Smooth muscle cell (in vitro differentiated cells): ENCODE results near the gene CAPN9. TPM values are rescaled to one million over a fixed set of nuclear protein-coding genes. Genes with fewer than 3 reads are reported as not detected.

Experiments used
- DNase-seq: peaks from one replicate; lab custom pipeline; 2025; ENCODE audit not compliant: unreplicated experiment; lab: John Stamatoyannopoulos, UW
- H2AFZ ChIP-seq: fragments of 200-600 bp; sonication (generic); 2 replicates; pipeline ENCODE4 v1.6.0; 2016; ENCODE audit warnings: antibody characterized with exemption, low read depth, mild to moderate bottlenecking
- H3F3A ChIP-seq: fragments of 200-600 bp; sonication (generic); 2 replicates; pipeline ENCODE4 v1.6.0; 2017; ENCODE audit warnings: antibody characterized with exemption, low read depth
- H3K27ac ChIP-seq: fragments of 200-600 bp; sonication (generic); 2 replicates; pipeline ENCODE4 v1.5.1; 2016; ENCODE audit warnings: low read depth, mild to moderate bottlenecking
- H3K27me3 ChIP-seq: fragments of 200-600 bp; sonication (generic); 2 replicates; pipeline ENCODE4 v1.6.1; 2016; ENCODE audit warnings: low read depth, mild to moderate bottlenecking
- H3K36me3 ChIP-seq: fragments of 200-600 bp; sonication (generic); 2 replicates; pipeline ENCODE4 v1.5.1; 2016; ENCODE audit warnings: low read depth
- H3K4me1 ChIP-seq: fragments of 200-600 bp; sonication (generic); 2 replicates; pipeline ENCODE4 v1.5.1; 2016; ENCODE audit warnings: low read depth
- H3K4me2 ChIP-seq: fragments of 200-600 bp; sonication (generic); 2 replicates; pipeline ENCODE4 v1.6.0; 2016; ENCODE audit warnings: mild to moderate bottlenecking
- H3K4me3 ChIP-seq: fragments of 200-600 bp; sonication (generic); 2 replicates; pipeline ENCODE4 v1.5.1; 2016; ENCODE audit warnings: mild to moderate bottlenecking
- H3K79me2 ChIP-seq: fragments of 200-600 bp; sonication (generic); 2 replicates; pipeline ENCODE4 v1.6.0; 2016; ENCODE audit warnings: low read depth, mild to moderate bottlenecking
- H3K9ac ChIP-seq: fragments of 200-600 bp; sonication (generic); 2 replicates; pipeline ENCODE4 v1.6.0; 2016; ENCODE audit warnings: low read depth
- H3K9me3 ChIP-seq: fragments of 200-600 bp; sonication (generic); replicated peaks from 2 replicates; pipeline ENCODE4 v1.5.1; 2016; ENCODE audit warnings: low read depth
- H4K20me1 ChIP-seq: fragments of 200-600 bp; sonication (generic); 2 replicates; pipeline ENCODE4 v1.6.0; 2016; ENCODE audit warnings: low read depth
- WGBS: methylation state at CpG from one replicate; pipeline ENCODE4 v1.1.7; 2016; ENCODE audit warnings: low lambda C conversion rate; 5-methylcytosine and 5-hydroxymethylcytosine counted together
- polyA plus RNA-seq: library from polyadenylated mRNA; unstranded; fragments of >200 nt; fragmentation: Nextera tagmentation; extraction: Ambion mirVana; gene quantifications from 2 replicates; pipeline ENCODE4 v1.2.1, GENCODE V29; 2016
- total RNA-seq: library from RNA; depleted of rRNA; stranded (reverse); fragments of >200 nt; gene quantifications from 2 replicates; pipeline ENCODE4 v1.2.3, GENCODE V29; 2014
- TF ChIP-seq, protein P1 (sequence below): fragments of 200-600 bp; sonication (generic); IDR thresholded peaks from 2 replicates; pipeline ENCODE4 v1.5.1; 2017; ENCODE audit warnings: borderline replicate concordance, mild to moderate bottlenecking, antibody characterized with exemption; ENCODE audit not compliant: insufficient read depth, poor library complexity, severe bottlenecking

The CAPN9 gene
- total and polyA plus RNA-seq, 2 experiments from 2014 or later, result not detected

DNA sequence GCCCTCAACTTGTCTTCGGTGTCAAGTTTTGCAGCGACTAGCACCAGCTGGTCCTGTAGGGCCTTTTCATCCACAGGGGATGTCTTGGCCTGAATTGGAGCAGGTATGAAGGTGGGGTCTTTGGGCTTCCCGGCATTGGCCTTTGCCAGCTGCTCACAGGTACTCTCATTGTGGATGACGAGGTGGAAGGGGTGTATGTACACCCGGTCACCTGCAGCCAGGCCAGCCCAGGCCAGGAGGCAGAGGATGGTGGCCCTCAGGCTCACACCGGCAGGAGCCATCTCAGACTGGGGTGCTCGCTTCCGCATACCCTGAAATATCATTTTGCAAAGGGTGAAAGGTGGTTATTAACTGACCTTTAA, 36.7 kb upstream of the CAPN9 start:
- Histone ChIP-seq H4K20me1 (no peaks in the 10 kb centered on the region), H3K9ac (no peak overlapping the region), H3K79me2 (no peaks in the 10 kb centered on the region), H3K4me3 (no peak overlapping the region), H3K27me3 (no peaks in the 10 kb centered on the region), H3K36me3 (no peaks in the 10 kb centered on the region), H3K4me2 (no peak overlapping the region), H3K27ac (no peak overlapping the region), H3K4me1 (no peaks in the 10 kb centered on the region), H2AFZ (no peak overlapping the region), H3F3A (no peaks in the 10 kb centered on the region), H3K9me3 (no peaks in the 10 kb centered on the region)
- TF ChIP-seq, protein P1, sequence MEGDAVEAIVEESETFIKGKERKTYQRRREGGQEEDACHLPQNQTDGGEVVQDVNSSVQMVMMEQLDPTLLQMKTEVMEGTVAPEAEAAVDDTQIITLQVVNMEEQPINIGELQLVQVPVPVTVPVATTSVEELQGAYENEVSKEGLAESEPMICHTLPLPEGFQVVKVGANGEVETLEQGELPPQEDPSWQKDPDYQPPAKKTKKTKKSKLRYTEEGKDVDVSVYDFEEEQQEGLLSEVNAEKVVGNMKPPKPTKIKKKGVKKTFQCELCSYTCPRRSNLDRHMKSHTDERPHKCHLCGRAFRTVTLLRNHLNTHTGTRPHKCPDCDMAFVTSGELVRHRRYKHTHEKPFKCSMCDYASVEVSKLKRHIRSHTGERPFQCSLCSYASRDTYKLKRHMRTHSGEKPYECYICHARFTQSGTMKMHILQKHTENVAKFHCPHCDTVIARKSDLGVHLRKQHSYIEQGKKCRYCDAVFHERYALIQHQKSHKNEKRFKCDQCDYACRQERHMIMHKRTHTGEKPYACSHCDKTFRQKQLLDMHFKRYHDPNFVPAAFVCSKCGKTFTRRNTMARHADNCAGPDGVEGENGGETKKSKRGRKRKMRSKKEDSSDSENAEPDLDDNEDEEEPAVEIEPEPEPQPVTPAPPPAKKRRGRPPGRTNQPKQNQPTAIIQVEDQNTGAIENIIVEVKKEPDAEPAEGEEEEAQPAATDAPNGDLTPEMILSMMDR, result no peak
- DNase-seq, result no peak
- 96% methylated on average over 8 of the region's 8 CpGs for WGBS

DNA sequence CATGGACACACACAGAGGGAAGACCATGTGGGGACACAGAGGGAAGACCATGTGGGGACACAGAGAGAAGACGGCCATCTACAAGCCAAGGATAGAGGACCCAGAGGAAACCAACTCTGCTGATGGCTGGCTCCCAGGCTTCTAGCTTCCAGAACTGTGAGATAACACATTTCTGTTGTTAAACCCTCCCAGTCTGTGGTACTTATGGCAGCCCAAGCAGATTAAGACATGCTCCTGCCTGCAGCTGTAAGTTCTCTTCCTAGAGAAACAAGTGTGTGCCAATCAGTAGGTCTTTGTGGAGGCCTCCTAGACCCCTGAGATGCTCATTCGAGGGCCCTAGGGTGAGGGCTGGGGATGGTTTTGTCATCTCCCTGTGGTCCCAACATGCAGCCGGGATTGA, 35.9 kb upstream of the CAPN9 start:
- no peak for DNase-seq
- whole genome bisulfite sequencing, result 96% methylated on average over 3 of the region's 3 CpGs
- TF ChIP-seq, protein P1, result no peak

DNA sequence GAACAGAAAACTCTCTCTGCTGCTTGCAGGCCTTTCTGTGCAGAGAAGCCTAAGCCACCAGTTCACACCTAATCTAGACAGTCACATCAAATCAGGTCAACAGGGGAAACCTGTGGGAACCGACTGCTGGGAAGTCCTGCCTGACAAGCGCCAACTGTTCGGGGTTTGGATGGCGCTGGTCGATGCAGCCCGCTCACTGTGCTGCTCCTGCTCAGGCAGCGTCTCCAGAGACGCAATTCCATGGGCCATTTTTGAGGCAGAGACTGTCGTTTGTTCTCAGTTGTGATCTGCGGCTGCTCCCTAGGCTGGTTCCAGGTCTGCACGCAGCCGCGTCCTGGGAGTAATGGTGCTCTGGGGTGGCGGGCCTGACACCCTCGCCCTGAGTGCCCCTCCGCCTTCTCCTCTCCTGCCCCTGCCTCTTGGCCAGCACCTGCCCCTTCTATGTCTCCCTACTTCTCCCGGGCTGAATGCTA, 34.7 kb upstream of the CAPN9 start:
- no peaks in the 10 kb centered on the region for H3F3A ChIP-seq
- TF ChIP-seq, protein P1, result no peak

More for the DNA sequence above, 35.9 kb upstream of the CAPN9 start:
- Histone ChIP-seq H3K27ac (no peak overlapping the region), H3K36me3 (no peaks in the 10 kb centered on the region), H3K4me1 (no peaks in the 10 kb centered on the region), H3K9ac (no peak overlapping the region), H4K20me1 (no peaks in the 10 kb centered on the region), H3K4me2 (no peak overlapping the region), H3F3A (no peaks in the 10 kb centered on the region), H3K79me2 (no peaks in the 10 kb centered on the region), H3K9me3 (no peaks in the 10 kb centered on the region), H2AFZ (no peak overlapping the region), H3K27me3 (no peaks in the 10 kb centered on the region), H3K4me3 (no peak overlapping the region)

DNA sequence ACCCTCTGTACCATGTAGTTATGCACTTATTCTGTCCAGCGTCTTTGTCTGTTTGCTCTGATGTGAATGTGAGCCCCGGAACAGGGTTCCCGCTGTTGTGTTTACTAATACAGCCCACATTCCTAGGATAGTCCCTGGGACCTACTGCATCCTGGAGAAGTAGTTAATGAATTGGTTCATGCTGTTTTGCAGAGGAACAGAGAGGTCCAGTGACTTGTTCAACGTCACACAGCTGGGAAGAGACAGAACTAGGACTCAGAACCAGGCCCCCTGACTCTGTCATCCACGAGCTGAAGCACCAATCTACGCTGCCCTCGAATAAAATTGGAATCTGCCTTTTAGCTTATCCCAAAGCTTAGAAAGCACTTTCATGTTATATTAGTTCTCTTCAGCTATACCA, 34.0 kb upstream of the CAPN9 start:
- no peaks in the 10 kb centered on the region for H3K27me3 ChIP-seq
- H2AFZ ChIP-seq, result no peak overlapping the region
- TF ChIP-seq, protein P1, result no peak
- no peaks in the 10 kb centered on the region for H3F3A ChIP-seq
- H3K36me3 ChIP-seq, result no peaks in the 10 kb centered on the region
- H3K4me3 ChIP-seq, result no peak overlapping the region
- H3K4me1 ChIP-seq, result no peaks in the 10 kb centered on the region
- H4K20me1 ChIP-seq, result no peaks in the 10 kb centered on the region
- DNase-seq, result no peak
- no peak overlapping the region for H3K9ac ChIP-seq
- no peaks in the 10 kb centered on the region for H3K9me3 ChIP-seq
- WGBS, result 78% methylated on average over 7 of the region's 7 CpGs
- H3K27ac ChIP-seq, result no peak overlapping the region
- H3K4me2 ChIP-seq, result no peak overlapping the region
- H3K79me2 ChIP-seq, result no peaks in the 10 kb centered on the region

More for the DNA sequence above, 34.7 kb upstream of the CAPN9 start:
- no peak for DNase-seq
- no peak overlapping the region for H3K4me3 ChIP-seq
- no peak overlapping the region for H3K27ac ChIP-seq
- H3K9me3 ChIP-seq, result no peaks in the 10 kb centered on the region
- H3K79me2 ChIP-seq, result no peaks in the 10 kb centered on the region
- H3K4me2 ChIP-seq, result no peak overlapping the region
- H3K9ac ChIP-seq, result no peak overlapping the region
- 96% methylated on average over 17 of the region's 17 CpGs for WGBS
- no peaks in the 10 kb centered on the region for H3K4me1 ChIP-seq
- H4K20me1 ChIP-seq, result no peaks in the 10 kb centered on the region
- H3K27me3 ChIP-seq, result no peaks in the 10 kb centered on the region
- H2AFZ ChIP-seq, result no peak overlapping the region
- H3K36me3 ChIP-seq, result no peaks in the 10 kb centered on the region
